HEK293T (cell line): ENCODE results near the gene SLC25A44.

Source experiments
- CTCF ChIA-PET: fragments of 350-600 bp; formaldehyde crosslinking; extraction: SDS; loops from one replicate; lab custom pipeline; 2021; ENCODE audit warnings: antibody characterized with exemption, inconsistent platforms; lab: Yijun Ruan, JAX
- POLR2A ChIA-PET: fragments of 350-600 bp; formaldehyde crosslinking; extraction: SDS; loops from one replicate; lab custom pipeline; 2020; ENCODE audit warnings: antibody characterized with exemption, inconsistent platforms; lab: Yijun Ruan, JAX
- DNase-seq: peaks from one replicate; pipeline ENCODE4 v3.0.0; 2012; ENCODE audit warnings: mixed read lengths; ENCODE audit errors: extremely low spot score
- ARNT ChIP-seq: fragments of 450-650 bp; IDR thresholded peaks from 2 replicates; pipeline ENCODE4 v1.6.1; 2017; ENCODE audit warnings: mild to moderate bottlenecking
- BHLHE40 ChIP-seq: fragments of 450-650 bp; IDR thresholded peaks from 2 replicates; pipeline ENCODE4 v1.6.1; 2016; ENCODE audit warnings: mild to moderate bottlenecking, moderate library complexity, borderline replicate concordance
- CTBP1 ChIP-seq: fragments of 450-650 bp; IDR thresholded peaks from 2 replicates; pipeline ENCODE4 v1.6.1; 2016; ENCODE audit warnings: borderline replicate concordance
- ELF4 ChIP-seq: fragments of 450-650 bp; IDR thresholded peaks from 2 replicates; pipeline ENCODE4 v1.6.1; 2017; ENCODE audit warnings: antibody characterized with exemption
- FOXA1 ChIP-seq: fragments of 450-650 bp; IDR thresholded peaks from 2 replicates; pipeline ENCODE4 v1.6.1; 2016; ENCODE audit warnings: mild to moderate bottlenecking
- FOXK2 ChIP-seq: fragments of 450-650 bp; IDR thresholded peaks from 2 replicates; pipeline ENCODE4 v1.6.1; 2016; ENCODE audit warnings: mild to moderate bottlenecking
- FOXM1 ChIP-seq: fragments of 450-650 bp; IDR thresholded peaks from 2 replicates; pipeline ENCODE4 v1.6.1; 2017; ENCODE audit warnings: mild to moderate bottlenecking, borderline replicate concordance
- HDGF ChIP-seq: fragments of 450-650 bp; IDR thresholded peaks from 2 replicates; pipeline ENCODE4 v1.6.1; 2017; ENCODE audit warnings: antibody characterized with exemption, borderline replicate concordance
- L3MBTL2 ChIP-seq: fragments of 450-650 bp; conservative IDR thresholded peaks from 2 replicates; pipeline ENCODE4 v1.6.1; 2016; ENCODE audit warnings: mild to moderate bottlenecking
- LEF1 ChIP-seq: fragments of 450-650 bp; IDR thresholded peaks from 2 replicates; pipeline ENCODE4 v1.6.1; 2017; ENCODE audit warnings: mild to moderate bottlenecking, borderline replicate concordance
- NFRKB ChIP-seq: fragments of 450-650 bp; IDR thresholded peaks from 2 replicates; pipeline ENCODE4 v1.6.1; 2016; ENCODE audit warnings: mild to moderate bottlenecking, moderate library complexity
- SP1 ChIP-seq: fragments of 450-650 bp; IDR thresholded peaks from 2 replicates; pipeline ENCODE4 v1.6.1; 2017
- SUZ12 ChIP-seq: fragments of 450-650 bp; IDR thresholded peaks from 2 replicates; pipeline ENCODE4 v1.6.1; 2016; ENCODE audit warnings: mild to moderate bottlenecking
- TARDBP ChIP-seq: fragments of 450-650 bp; IDR thresholded peaks from 2 replicates; pipeline ENCODE4 v1.6.1; 2016
- ZNF384 ChIP-seq: fragments of 450-650 bp; IDR thresholded peaks from 2 replicates; pipeline ENCODE4 v1.6.1; 2016
- TF ChIP-seq, protein P1 (sequence below): fragments of 450-650 bp; IDR thresholded peaks from 2 replicates; pipeline ENCODE4 v1.6.1; 2016

The SLC25A44 gene

DNA sequence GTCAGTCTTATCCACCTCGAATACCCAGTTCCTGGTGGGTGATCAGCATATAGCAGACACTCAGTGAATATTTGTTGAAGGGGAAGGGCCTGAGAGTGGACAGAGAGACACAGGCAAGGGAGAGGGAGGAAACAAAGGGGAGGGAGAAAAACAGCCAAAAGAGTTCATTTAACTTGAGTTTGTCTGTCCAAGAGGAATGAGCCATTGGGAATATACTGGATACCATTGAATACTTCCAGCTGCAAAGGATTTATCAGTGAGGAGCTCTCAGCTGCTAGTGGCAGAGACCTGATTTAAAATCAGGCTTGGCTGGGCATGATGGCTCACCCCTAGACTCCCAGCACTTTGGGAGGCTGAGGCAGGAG, 36.6 kb downstream of the SLC25A44 start:
- TF ChIP-seq TARDBP = no peak
- no peak for TF ChIP-seq L3MBTL2
- no peak for TF ChIP-seq ELF4
- TF ChIP-seq ARNT = no peak
- DNase-seq = no peak
- POLR2A ChIA-PET = interaction anchor here (0.7 to 1.0 kb wide), 2 partner anchors 18 to 28 kb away, joined by 3 to 4 read pairs; partner anchors contain the start of gene PMF1
- CTCF ChIA-PET = no interaction called here

DNA sequence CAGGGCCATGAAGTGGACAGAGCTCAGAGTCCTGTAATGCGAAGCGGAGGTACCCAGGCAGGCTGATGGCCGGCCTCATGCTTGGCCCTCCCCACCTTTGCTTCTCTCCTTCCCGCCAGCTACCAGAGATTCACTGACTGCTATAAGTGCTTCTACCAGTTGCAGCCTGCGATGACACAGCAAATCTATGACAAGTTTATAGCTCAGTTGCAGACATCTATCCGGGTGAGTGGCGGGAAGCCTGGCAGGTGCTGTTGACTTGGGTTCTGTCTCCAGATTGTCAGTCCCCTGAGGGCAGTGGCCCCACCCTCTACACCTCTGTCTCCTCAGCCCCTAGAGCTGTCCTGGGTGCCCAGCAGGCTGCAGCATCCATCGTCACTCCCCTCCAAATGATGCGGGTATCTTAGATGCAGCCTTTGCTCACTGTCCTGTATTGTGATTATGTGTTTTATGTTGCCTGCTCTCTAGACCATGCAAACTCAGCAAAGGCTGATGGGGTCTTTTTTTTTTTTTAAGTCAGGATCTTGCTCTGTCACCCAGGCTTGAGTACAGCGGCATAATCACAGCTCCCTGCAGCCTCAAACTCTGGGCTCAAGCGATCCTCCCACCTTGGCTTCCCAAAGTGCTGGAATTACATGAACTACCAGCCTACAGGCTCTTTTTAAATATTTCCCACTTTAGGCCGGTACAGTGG, 38.4 kb downstream of the SLC25A44 start:
- no peak for DNase-seq
- POLR2A ChIA-PET = interaction anchor here (0.9 to 1.2 kb wide), 2 partner anchors 20 to 86 kb away, joined by 4 to 5 read pairs; partner anchors contain the start of gene PMF1
- TF ChIP-seq ZNF384 = 0 out of 2 replicates have a peak, but pooled peaks have one; percentile 17
- no peak for TF ChIP-seq TARDBP
- TF ChIP-seq FOXA1 = no peak
- CTCF ChIA-PET = interaction anchor here (0.6 to 2.5 kb wide), 4 partner anchors 8 to 238 kb away, joined by 4 to 15 read pairs (median 6); no protein-coding TSS in a partner anchor

DNA sequence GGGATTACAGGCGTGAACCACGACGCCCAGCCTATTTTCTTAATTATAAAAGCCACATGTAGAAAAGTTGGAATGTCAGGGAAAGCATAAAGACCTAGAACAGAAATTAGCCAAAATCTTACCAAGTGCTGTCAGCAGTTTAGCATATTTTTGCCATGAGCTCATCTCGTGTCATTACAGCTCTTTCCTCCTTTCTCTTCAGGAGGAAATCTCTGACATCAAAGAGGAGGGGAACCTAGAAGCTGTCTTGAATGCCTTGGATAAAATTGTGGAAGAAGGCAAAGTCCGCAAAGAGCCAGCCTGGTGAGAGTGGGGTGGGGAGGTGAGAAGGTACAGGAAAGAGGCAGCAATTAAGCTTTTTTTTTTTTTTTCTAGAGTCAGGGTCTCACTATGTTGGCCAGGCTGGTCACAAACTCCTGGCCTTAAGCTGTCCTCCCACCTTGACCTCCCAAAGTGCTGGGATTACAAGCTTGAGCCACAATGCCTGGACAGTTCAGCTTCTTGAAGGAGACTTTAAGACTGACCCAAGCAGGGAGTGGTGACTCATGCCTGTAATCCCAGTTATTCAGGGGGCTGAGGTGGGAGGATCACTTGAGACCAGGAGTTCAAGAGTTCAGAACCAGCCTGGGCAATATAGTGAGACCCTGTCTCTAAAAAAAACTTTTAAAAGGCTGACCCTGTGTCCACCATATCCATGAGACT, 39.7 kb downstream of the SLC25A44 start:
- ChIA-PET POLR2A (interaction anchor here (1.7 kb wide), 1 partner anchor 20 kb away, joined by 8 read pairs; the partner anchor contains the start of gene PMF1), CTCF (interaction anchor here (0.5 to 2.5 kb wide), 4 partner anchors 9 to 479 kb away, joined by 3 to 15 read pairs (median 4); no protein-coding TSS in a partner anchor)
- no peak for DNase-seq
- no peak for TF ChIP-seq ZNF384
- TF ChIP-seq SUZ12 = no peak
- TF ChIP-seq LEF1 = no peak
- no peak for TF ChIP-seq HDGF
- no peak for TF ChIP-seq FOXA1
- no peak for TF ChIP-seq FOXM1
- TF ChIP-seq, protein P1, sequence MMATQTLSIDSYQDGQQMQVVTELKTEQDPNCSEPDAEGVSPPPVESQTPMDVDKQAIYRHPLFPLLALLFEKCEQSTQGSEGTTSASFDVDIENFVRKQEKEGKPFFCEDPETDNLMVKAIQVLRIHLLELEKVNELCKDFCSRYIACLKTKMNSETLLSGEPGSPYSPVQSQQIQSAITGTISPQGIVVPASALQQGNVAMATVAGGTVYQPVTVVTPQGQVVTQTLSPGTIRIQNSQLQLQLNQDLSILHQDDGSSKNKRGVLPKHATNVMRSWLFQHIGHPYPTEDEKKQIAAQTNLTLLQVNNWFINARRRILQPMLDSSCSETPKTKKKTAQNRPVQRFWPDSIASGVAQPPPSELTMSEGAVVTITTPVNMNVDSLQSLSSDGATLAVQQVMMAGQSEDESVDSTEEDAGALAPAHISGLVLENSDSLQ = no peak
- TF ChIP-seq L3MBTL2 = no peak
- TF ChIP-seq NFRKB = no peak
- no peak for TF ChIP-seq SP1
- TF ChIP-seq ELF4 = no peak
- TF ChIP-seq CTBP1 = no peak

DNA sequence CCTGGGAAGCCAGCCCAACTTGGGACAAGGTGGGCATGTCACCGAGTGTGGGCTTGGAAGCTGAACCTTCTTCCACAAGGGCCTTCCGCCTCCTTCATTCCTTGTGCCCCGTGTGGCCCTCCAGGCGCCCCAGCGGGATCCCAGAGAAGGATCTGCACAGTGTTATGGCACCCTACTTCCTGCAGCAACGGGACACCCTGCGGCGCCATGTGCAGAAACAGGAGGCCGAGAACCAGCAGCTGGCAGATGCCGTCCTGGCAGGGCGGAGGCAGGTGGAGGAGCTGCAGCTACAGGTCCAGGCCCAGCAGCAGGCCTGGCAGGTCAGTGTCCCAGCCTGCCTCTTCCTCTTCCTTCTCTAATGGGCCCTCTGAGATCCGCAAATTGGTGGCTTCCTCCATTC, 42.3 kb downstream of the SLC25A44 start:
- DNase-seq = no peak
- no peak for TF ChIP-seq CTBP1
- no peak for TF ChIP-seq LEF1
- ChIA-PET CTCF (no interaction called here), POLR2A (no interaction called here)

DNA sequence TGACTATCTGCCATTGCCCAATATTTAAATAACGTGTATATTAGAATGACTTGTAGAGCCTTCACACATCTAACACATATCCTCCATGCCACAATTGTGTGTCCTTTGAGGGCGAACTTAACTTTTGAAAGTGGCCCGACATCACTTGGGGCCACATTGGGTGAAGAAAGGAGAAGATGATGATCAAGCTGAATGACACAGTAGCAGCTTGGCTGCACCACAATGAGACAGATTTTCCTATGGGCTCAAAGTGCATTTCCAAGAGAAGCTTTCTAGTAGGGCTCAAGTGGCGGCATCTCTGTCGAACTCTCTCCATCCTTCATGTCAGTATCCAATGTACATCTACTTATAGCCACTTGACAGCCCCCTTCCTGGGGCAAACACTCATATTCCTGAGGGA, 44.3 kb downstream of the SLC25A44 start:
- CTCF ChIA-PET = interaction anchor here (0.9 to 1.4 kb wide), 2 partner anchors 13 to 97 kb away, joined by 3 to 5 read pairs; no protein-coding TSS in a partner anchor
- no peak for DNase-seq
- TF ChIP-seq TARDBP (no peak), FOXK2 (no peak), NFRKB (no peak), CTBP1 (no peak), LEF1 (no peak), BHLHE40 (no peak), FOXM1 (no peak)
- POLR2A ChIA-PET = no interaction called here

DNA sequence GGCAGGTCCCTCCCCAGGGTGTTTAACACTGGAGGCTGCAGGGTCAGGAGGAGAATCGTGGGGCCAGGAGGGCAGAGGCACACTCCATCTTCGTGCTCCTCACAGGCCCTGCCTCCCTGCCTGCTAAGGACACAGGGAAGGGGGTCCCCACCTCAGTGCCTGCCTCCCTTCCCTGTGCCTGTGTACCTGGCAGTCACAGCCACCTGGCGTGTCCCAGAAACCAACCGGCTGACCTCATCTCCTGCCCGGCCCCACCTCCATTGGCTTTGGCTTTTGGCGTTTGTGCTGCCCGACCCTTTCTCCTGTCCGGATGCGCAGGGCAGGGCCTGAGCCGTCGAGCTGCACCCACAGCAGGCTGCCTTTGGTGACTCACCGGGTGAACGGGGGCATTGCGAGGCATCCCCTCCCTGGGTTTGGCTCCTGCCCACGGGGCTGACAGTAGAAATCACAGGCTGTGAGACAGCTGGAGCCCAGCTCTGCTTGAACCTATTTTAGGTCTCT, 47.5 kb downstream of the SLC25A44 start:
- ChIA-PET CTCF (no interaction called here), POLR2A (interaction anchor here (1.2 kb wide), 1 partner anchor 28 kb away, joined by 3 read pairs; the partner anchor contains the start of gene PMF1)
- no peak for DNase-seq
- TF ChIP-seq CTBP1 = no peak
- TF ChIP-seq ARNT = no peak
- no peak for TF ChIP-seq FOXA1

DNA sequence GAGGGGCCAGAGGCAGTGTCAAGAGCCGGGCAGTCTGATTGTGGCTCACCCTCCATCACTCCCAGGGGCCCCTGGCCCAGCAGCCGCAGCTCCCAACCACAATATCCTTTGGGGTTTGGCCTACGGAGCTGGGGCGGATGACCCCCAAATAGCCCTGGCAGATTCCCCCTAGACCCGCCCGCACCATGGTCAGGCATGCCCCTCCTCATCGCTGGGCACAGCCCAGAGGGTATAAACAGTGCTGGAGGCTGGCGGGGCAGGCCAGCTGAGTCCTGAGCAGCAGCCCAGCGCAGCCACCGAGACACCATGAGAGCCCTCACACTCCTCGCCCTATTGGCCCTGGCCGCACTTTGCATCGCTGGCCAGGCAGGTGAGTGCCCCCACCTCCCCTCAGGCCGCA, 48.0 kb downstream of the SLC25A44 start, which contains the start of gene BGLAP:
TSS of gene BGLAP (plus strand) at position 259 of the 400 bp plus-strand sequence. CDS start at position 307, 48 bp downstream.
- DNase-seq = no peak

More for the DNA sequence above, 48.0 kb downstream of the SLC25A44 start, which contains the start of gene BGLAP:
- TF ChIP-seq, protein P1 = no peak
- TF ChIP-seq FOXM1 = no peak
- TF ChIP-seq L3MBTL2 = no peak
- TF ChIP-seq ELF4 = no peak
- no peak for TF ChIP-seq NFRKB
- no peak for TF ChIP-seq ARNT
- TF ChIP-seq LEF1 = no peak
- ChIA-PET POLR2A (interaction anchor here (1.2 to 1.4 kb wide), 2 partner anchors 10 to 29 kb away, joined by 3 to 5 read pairs; partner anchors contain the start of gene PMF1), CTCF (no interaction called here)
